IMR-90 (cell line): Measurements from ENCODE around the gene BASP1. TPM values are rescaled to one million over a fixed set of nuclear protein-coding genes. Genes with fewer than 3 reads are reported as not detected.

Experiments
- ATAC-seq: fragments of 200-7000 bp; cut with Tn5 transposase; 2 replicates; pipeline ENCODE4 v1.9.1; 2020; ENCODE audit warnings: low read depth, mild to moderate bottlenecking, moderate library complexity
- BruUV-seq: library from RNA; stranded (reverse); fragments of 400-500 nt; replicated peaks from 2 replicates; lab custom pipeline; 2021; lab: Mats Ljungman, UMichigan
- CTCF ChIA-PET: fragments of 300-600 bp; formaldehyde crosslinking; extraction: SDS; loops from one replicate; lab custom pipeline; 2021; ENCODE audit warnings: antibody characterized with exemption; lab: Yijun Ruan, JAX
- POLR2A ChIA-PET: fragments of 300-600 bp; sonication (Branson Sonifier 250); formaldehyde crosslinking; loops from one replicate; lab custom pipeline; 2022; ENCODE audit warnings: antibody characterized with exemption; ENCODE audit not compliant: unreplicated experiment; lab: Charles Lee
- DNase-seq: peaks from one replicate; pipeline ENCODE4 v3.0.0; 2013
- H2AFZ ChIP-seq: replicated peaks from 2 replicates; pipeline ENCODE3; 2013; ENCODE audit warnings: low read length, mild to moderate bottlenecking; ENCODE audit not compliant: poor library complexity
- H2AK5ac ChIP-seq: 2 replicates; pipeline ENCODE4 v1.6.1; 2013; ENCODE audit warnings: low read depth, low read length, inconsistent platforms
- H2AK9ac ChIP-seq: replicated peaks from 2 replicates; pipeline ENCODE3; 2013; ENCODE audit warnings: mild to moderate bottlenecking, low read depth, low read length, moderate library complexity; ENCODE audit not compliant: poor library complexity
- H2BK120ac ChIP-seq: 2 replicates; pipeline ENCODE4 v1.6.1; 2013; ENCODE audit warnings: low read depth, low read length, inconsistent platforms
- H2BK15ac ChIP-seq: 3 replicates; pipeline ENCODE4 v1.6.1; 2013; ENCODE audit warnings: low read depth, low read length, inconsistent platforms
- H2BK20ac ChIP-seq: 2 replicates; pipeline ENCODE4 v1.6.1; 2013; ENCODE audit warnings: low read depth, mild to moderate bottlenecking, inconsistent platforms, low read length, moderate library complexity
- H2BK5ac ChIP-seq: 2 replicates; pipeline ENCODE4 v1.6.1; 2013; ENCODE audit warnings: mild to moderate bottlenecking, low read depth, low read length, inconsistent platforms; ENCODE audit not compliant: poor library complexity, severe bottlenecking
- H3K14ac ChIP-seq: replicated peaks from 2 replicates; pipeline ENCODE4 v1.6.1; 2013; ENCODE audit warnings: low read depth, low read length, inconsistent platforms
- H3K18ac ChIP-seq: 2 replicates; pipeline ENCODE4 v1.6.1; 2013; ENCODE audit warnings: low read depth, low read length, control low read depth
- H3K23ac ChIP-seq: 2 replicates; pipeline ENCODE4 v1.6.1; 2013; ENCODE audit warnings: low read depth, low read length, inconsistent platforms
- H3K27ac ChIP-seq: 2 replicates; pipeline ENCODE4 v1.5.1; 2013; ENCODE audit warnings: mild to moderate bottlenecking, control low read depth, low read length; ENCODE audit not compliant: insufficient read depth
- H3K27me3 ChIP-seq: 2 replicates; pipeline ENCODE4 v1.6.1; 2013; ENCODE audit warnings: low read length; ENCODE audit not compliant: control insufficient read depth, insufficient read depth
- H3K36me3 ChIP-seq: 2 replicates; pipeline ENCODE4 v1.6.1; 2013; ENCODE audit warnings: low read length, mixed read lengths; ENCODE audit not compliant: control insufficient read depth, insufficient read depth
- H3K4ac ChIP-seq: 2 replicates; pipeline ENCODE4 v1.6.1; 2013; ENCODE audit warnings: low read depth, low read length, inconsistent platforms
- H3K4me1 ChIP-seq: 2 replicates; pipeline ENCODE4 v1.6.1; 2013; ENCODE audit warnings: low read length, mixed read lengths; ENCODE audit not compliant: control insufficient read depth, insufficient read depth
- H3K4me2 ChIP-seq: 2 replicates; pipeline ENCODE4 v1.6.1; 2013; ENCODE audit warnings: low read depth, mild to moderate bottlenecking, control low read depth, low read length, moderate library complexity
- H3K4me3 ChIP-seq: 2 replicates; pipeline ENCODE4 v1.5.1; 2013; ENCODE audit warnings: low read depth, mild to moderate bottlenecking, control low read depth, low read length, moderate library complexity; ENCODE audit not compliant: insufficient read depth
- H3K56ac ChIP-seq: 2 replicates; pipeline ENCODE4 v1.6.1; 2013; ENCODE audit warnings: low read length, inconsistent platforms; ENCODE audit not compliant: insufficient read depth; ENCODE audit errors: extremely low read depth
- H3K79me1 ChIP-seq, 2 experiments: 2 replicates each; pipeline ENCODE4 v1.6.1; 2013; ENCODE audit warnings: low read length in 2 of 2, inconsistent platforms in 1 of 2, low read depth in 1 of 2
- H3K9ac ChIP-seq: 2 replicates; pipeline ENCODE4 v1.6.1; 2013; ENCODE audit warnings: low read depth, low read length, control low read depth
- H3K9me1 ChIP-seq: 2 replicates; pipeline ENCODE4 v1.6.1; 2013; ENCODE audit warnings: low read length, inconsistent platforms; ENCODE audit not compliant: insufficient read depth
- H3K9me3 ChIP-seq: 2 replicates; pipeline ENCODE4 v1.6.1; 2013; ENCODE audit warnings: low read length; ENCODE audit not compliant: control insufficient read depth, insufficient read depth
- H4K20me1 ChIP-seq: 2 replicates; pipeline ENCODE4 v1.6.1; 2013; ENCODE audit warnings: low read length, inconsistent platforms; ENCODE audit not compliant: insufficient read depth
- H4K5ac ChIP-seq: 2 replicates; pipeline ENCODE4 v1.6.1; 2013; ENCODE audit warnings: mild to moderate bottlenecking, low read depth, low read length, control low read depth
- H4K8ac ChIP-seq, 2 experiments: 2 replicates each; pipeline ENCODE4 v1.6.1; 2013; ENCODE audit warnings: low read depth in 2 of 2, low read length in 2 of 2, control low read depth in 1 of 2, inconsistent platforms in 1 of 2
- H4K91ac ChIP-seq: 2 replicates; pipeline ENCODE4 v1.6.1; 2013; ENCODE audit warnings: low read depth, low read length, inconsistent platforms; ENCODE audit not compliant: insufficient read depth
- MAFK ChIP-seq: IDR thresholded peaks from 2 replicates; pipeline ENCODE4 v1.6.1; 2012; ENCODE audit warnings: low read depth, low read length, improper control_type of control experiment
- POLR2A ChIP-seq: IDR thresholded peaks from 2 replicates; pipeline ENCODE4 v1.6.1; 2012; ENCODE audit warnings: mild to moderate bottlenecking, low read depth, low read length
- WGBS, 2 experiments: methylation state at CpG; one replicate each; pipeline versions ENCODE4 v1.1.5 to v1.1.7; 2013; ENCODE audit warnings: missing lambda C conversion rate in 2 of 2; ENCODE audit not compliant: insufficient read length in 1 of 2; ENCODE audit errors: extremely low coverage in 2 of 2; 5-methylcytosine and 5-hydroxymethylcytosine counted together
- dilution Hi-C: fragments of 300-500 bp; cut with HindIII; formaldehyde crosslinking; loops from one replicate; pipeline ENCODE4 v1.14.3; 2018; ENCODE audit warnings: low sequenced_read_pairs; ENCODE audit not compliant: unreplicated experiment
- in situ Hi-C: fragments of 300-500 bp; cut with MboI; formaldehyde crosslinking; loops from 3 replicates; pipeline ENCODE4 v1.14.3; 2019; ENCODE audit warnings: low sequenced_read_pairs, inconsistent platforms, mixed read lengths
- intact Hi-C: fragments of 100-400 bp; cut with micrococcal nuclease; formaldehyde crosslinking; loops from 2 replicates; pipeline ENCODE4 v1.10.0; 2022
- polyA plus RNA-seq, 3 experiments: library from polyadenylated mRNA; depleted of rRNA; stranded (reverse); fragments of >200 nt; gene quantifications; 2 replicates each; pipeline ENCODE4 v1.2.3, GENCODE V29; 2012; ENCODE audit warnings: low replicate concordance in 1 of 3
- total RNA-seq: library from RNA; depleted of rRNA; stranded (reverse); fragments of >200 nt; gene quantifications from 2 replicates; pipeline ENCODE4 v1.2.3, GENCODE V29; 2012

The BASP1 gene
- total and polyA plus RNA-seq, 2 of the 4 experiments (the other 2 are of a cell fraction), result 39.6 to 103 TPM

- intact Hi-C loops, result no loop called here
- no peak overlapping the region for H2BK15ac ChIP-seq
- ChIA-PET POLR2A (no interaction called here), CTCF (no interaction called here)
- no peak overlapping the region for H3K9ac ChIP-seq
- BruUV-seq, result no TSS peak
- peaks cover 35 to 77% of the 10 kb centered on the region in 2 experiments for H3K79me1 ChIP-seq
- no peak overlapping the region for H3K14ac ChIP-seq
- WGBS, 2 experiments, result no CpG with 5 or more reads among the region's 2 CpGs
- H3K56ac ChIP-seq, result no peak overlapping the region
- H3K4ac ChIP-seq, result no peak overlapping the region
- H4K8ac ChIP-seq, result no peak overlapping the region
- no peak overlapping the region for H2AK9ac ChIP-seq
- H3K4me2 ChIP-seq, result no peak overlapping the region
- in situ Hi-C loops, result no loop called here
- H3K23ac ChIP-seq, result no peak overlapping the region
- no peak overlapping the region for H3K18ac ChIP-seq
- no peak overlapping the region for H2BK120ac ChIP-seq
- dilution Hi-C loops, result no loop called here
- H4K5ac ChIP-seq, result no peak overlapping the region
- no peak overlapping the region for H2BK20ac ChIP-seq
- no peaks in the 10 kb centered on the region for H3K9me3 ChIP-seq
- H2AK5ac ChIP-seq, result no peak overlapping the region
- H3K9me1 ChIP-seq, result peaks cover 7% of the 10 kb centered on the region
- DNase-seq (no peak), ATAC-seq (no peak)
- H3K4me1 ChIP-seq, result peaks cover 8% of the 10 kb centered on the region
- H3K27me3 ChIP-seq, result no peaks in the 10 kb centered on the region
- peaks cover 15% of the 10 kb centered on the region for H3K36me3 ChIP-seq
- H2AFZ ChIP-seq, result no peak overlapping the region
- TF ChIP-seq MAFK (peak; percentile 57), POLR2A (no peak)
- H4K20me1 ChIP-seq, result peaks cover 84% of the 10 kb centered on the region
- H4K91ac ChIP-seq, result no peak overlapping the region
- no peak overlapping the region for H2BK5ac ChIP-seq
- no peak overlapping the region for H3K27ac ChIP-seq
- no peak overlapping the region for H3K4me3 ChIP-seq
These were observed 47.6 kb downstream of the BASP1 start for GRCh38 chr5:17265041-17265440.
